K562 (cell line): Measurements from ENCODE around the gene CHMP4B. TPM values are rescaled to one million over a fixed set of nuclear protein-coding genes. Genes with fewer than 3 reads are reported as not detected.
A peak's percentile ranks its signal among the peaks of the same experiment; 100 is the strongest.

Source experiments
- ATAC-seq: fragments of 200-7000 bp; cut with Tn5 transposase; 3 replicates; pipeline ENCODE4 v1.9.1; 2020; ENCODE audit warnings: moderate library complexity
- BruUV-seq: library from RNA; stranded (reverse); fragments of 400-500 nt; replicated peaks from 2 replicates; lab custom pipeline; 2021; lab: Mats Ljungman, UMichigan
- CTCF ChIA-PET: fragments of 300-600 bp; formaldehyde crosslinking; extraction: SDS; loops from one replicate; lab custom pipeline; 2021; ENCODE audit warnings: low intra/inter-chr PET ratio; lab: Yijun Ruan, JAX
- POLR2A ChIA-PET: fragments of 300-600, 350-650 bp; sonication (Branson Sonifier 250); formaldehyde crosslinking; extraction: SDS; loops from one replicate; lab custom pipeline; 2021; ENCODE audit warnings: antibody characterized with exemption, inconsistent platforms; lab: Yijun Ruan, JAX
- DNase-seq, 4 experiments: peaks; one replicate each; pipeline versions ENCODE4 v3.0.0 to v3.0.0-alpha.2; 2011 to 2018; ENCODE audit warnings: low spot score in 3 of 4, mixed read lengths in 3 of 4; ENCODE audit errors: extremely low read depth in 1 of 4
- FAIRE-seq: peaks from 2 replicates; lab custom pipeline; 2011; peaks lifted over from hg19 to GRCh38; lab: Jason Lieb, UNC
- H2AFZ ChIP-seq: 2 replicates; pipeline ENCODE4 v1.6.0; 2011; ENCODE audit warnings: low read depth, low read length, control low read depth, inconsistent platforms
- H3K27ac ChIP-seq: fragments of 200-600 bp; 3 replicates; pipeline ENCODE4 v1.8.0; 2011; ENCODE audit warnings: low read depth, mild to moderate bottlenecking, control low read depth, inconsistent platforms, low read length, moderate library complexity, mixed read lengths; ENCODE audit errors: extremely low read depth
- H3K27me3 ChIP-seq, 2 experiments: fragments of 300-600 bp in 1 of 2; 2 replicates in 1 of 2; 3 replicates in 1 of 2; pipeline versions ENCODE4 v1.6.0 to v1.8.0; 2011; ENCODE audit warnings: inconsistent platforms in 2 of 2, low read length in 2 of 2, mild to moderate bottlenecking in 1 of 2, mixed read lengths in 1 of 2, moderate library complexity in 1 of 2; ENCODE audit not compliant: control insufficient read depth in 2 of 2, insufficient read depth in 2 of 2
- H3K36me3 ChIP-seq: fragments of 300-600 bp; 3 replicates; pipeline ENCODE4 v1.8.0; 2011; ENCODE audit warnings: mild to moderate bottlenecking, low read length, inconsistent platforms; ENCODE audit not compliant: control insufficient read depth, insufficient read depth
- H3K4me1 ChIP-seq, 2 experiments: fragments of 200-600 bp in 1 of 2; replicated peaks in 1 of 2; 2 replicates in 1 of 2; 3 replicates in 1 of 2; pipeline versions ENCODE4 v1.5.1 to v1.8.0; 2011; ENCODE audit warnings: inconsistent platforms in 2 of 2, low read length in 2 of 2, mild to moderate bottlenecking in 1 of 2, mixed read lengths in 1 of 2, moderate library complexity in 1 of 2; ENCODE audit not compliant: control insufficient read depth in 2 of 2, insufficient read depth in 2 of 2
- H3K4me2 ChIP-seq: 2 replicates; pipeline ENCODE4 v1.6.1; 2011; ENCODE audit warnings: low read length, control low read depth, inconsistent platforms, mixed read lengths; ENCODE audit not compliant: insufficient read depth
- H3K4me3 ChIP-seq: fragments of 200-600 bp; sonication (generic), shearing (Covaris generic); 2 replicates; pipeline ENCODE4 v1.5.1; 2016; ENCODE audit warnings: control low read depth, inconsistent platforms
- H3K79me2 ChIP-seq: fragments of 200-600 bp; 3 replicates; pipeline ENCODE4 v1.8.0; 2011; ENCODE audit warnings: low read length, inconsistent platforms; ENCODE audit not compliant: control insufficient read depth, insufficient read depth
- H3K9ac ChIP-seq, 2 experiments: 2 replicates each; pipeline versions ENCODE4 v1.6.0 to v1.6.1; 2011; ENCODE audit warnings: low read depth in 2 of 2, low read length in 2 of 2, control low read depth in 1 of 2, inconsistent platforms in 1 of 2, mild to moderate bottlenecking in 1 of 2, mixed read lengths in 1 of 2; ENCODE audit not compliant: insufficient read depth in 1 of 2
- H3K9me1 ChIP-seq: one replicate; pipeline ENCODE4 v1.6.0; 2011; ENCODE audit warnings: inconsistent platforms, mild to moderate bottlenecking, low read length, moderate library complexity; ENCODE audit not compliant: control insufficient read depth, insufficient read depth
- H3K9me3 ChIP-seq: replicated peaks from 2 replicates; pipeline ENCODE4 v1.5.1; 2011; ENCODE audit warnings: low read depth, low read length, inconsistent platforms; ENCODE audit not compliant: control insufficient read depth, insufficient read depth
- H4K20me1 ChIP-seq: replicated peaks from 2 replicates; pipeline ENCODE4 v1.6.1; 2011; ENCODE audit warnings: low read length, inconsistent platforms, mixed read lengths; ENCODE audit not compliant: control insufficient read depth, insufficient read depth
- BCL6 ChIP-seq: fragments of 250-450 bp; sonication (Bioruptor Pico); IDR thresholded peaks from 2 replicates; pipeline ENCODE4 v1.4.0; 2020
- KHSRP ChIP-seq: fragments of 450-650 bp; IDR thresholded peaks from 2 replicates; pipeline ENCODE4 v1.6.1; 2017
- MED1 ChIP-seq: sonication (generic); formaldehyde crosslinking; IDR thresholded peaks from 2 replicates; pipeline ENCODE4 v1.8.1; 2023; ENCODE audit warnings: missing genetic modification reagents, borderline replicate concordance
- RFX1 ChIP-seq: fragments of 450-650 bp; IDR thresholded peaks from 2 replicates; pipeline ENCODE4 v1.6.1; 2016; ENCODE audit warnings: mild to moderate bottlenecking, moderate library complexity
- SRSF1 ChIP-seq: fragments of 200-400 bp; formaldehyde crosslinking; IDR thresholded peaks from 2 replicates; pipeline ENCODE4 v1.6.1; 2017; ENCODE audit warnings: mild to moderate bottlenecking, low read depth, low read length, moderate library complexity
- ZNF212 ChIP-seq: fragments of 450-650 bp; formaldehyde crosslinking; IDR thresholded peaks from 2 replicates; pipeline ENCODE4 v1.4.0; 2020; ENCODE audit warnings: mild to moderate bottlenecking
- ZNF263 ChIP-seq: sonication (generic); formaldehyde crosslinking; IDR thresholded peaks from 2 replicates; pipeline ENCODE4 v1.8.0; 2022; ENCODE audit warnings: mild to moderate bottlenecking, missing genetic modification reagents, borderline replicate concordance
- WGBS: fragments of 100-300 bp; shearing (Covaris generic); methylation state at CpG from one replicate; pipeline ENCODE4 v1.1.6; 2016; ENCODE audit warnings: low coverage, mixed read lengths; ENCODE audit not compliant: insufficient coverage; ENCODE audit errors: missing lambda C conversion rate; 5-methylcytosine and 5-hydroxymethylcytosine counted together
- in situ Hi-C: fragments of 300-500 bp; cut with MboI; formaldehyde crosslinking; loops from 4 replicates; pipeline ENCODE4 v1.15.0; 2018; ENCODE audit warnings: inconsistent platforms, mixed read lengths
- intact Hi-C: fragments of 100-400 bp; cut with micrococcal nuclease; formaldehyde crosslinking; loops from 2 replicates; pipeline ENCODE4 v1.14.2; 2022
- polyA plus RNA-seq, 8 experiments: library from polyadenylated mRNA; depleted of rRNA in 4 of 8; stranded (reverse) in 5 of 8; unstranded in 3 of 8; fragments of >200 nt; fragmentation: Nextera tagmentation in 2 of 8; fragmentation: Illumina TruSeq in 1 of 8; extraction: Ambion mirVana in 2 of 8; extraction: Trizol in 1 of 8; gene quantifications; 2 replicates each; pipeline versions ENCODE4 v1.2.1 to v1.2.3, GENCODE V29; 2011 to 2014; ENCODE audit warnings: inconsistent platforms in 1 of 8, missing spikeins in 1 of 8
- total RNA-seq, 7 experiments: library from RNA; depleted of rRNA in 6 of 7; stranded (reverse); fragments of >200 nt in 6 of 7; fragmentation: Illumina TruSeq in 2 of 7; extraction: Trizol in 2 of 7; gene quantifications; 2 replicates each; pipeline versions ENCODE4 v1.2.1 to v1.2.3, GENCODE V29; 2011 to 2021; ENCODE audit warnings: low replicate concordance in 1 of 7
- TF ChIP-seq, protein P1 (sequence below): fragments of 250-450 bp; sonication (Bioruptor Pico); IDR thresholded peaks from 2 replicates; pipeline ENCODE4 v1.5.0; 2021; ENCODE audit warnings: mild to moderate bottlenecking, borderline replicate concordance

CHMP4B gene
- total and polyA plus RNA-seq, 9 of the 15 experiments (the other 6 are each of a cell fraction or from before 2014, with no cell fraction given): 1.8 to 64.7 (median 31.8) TPM

DNA sequence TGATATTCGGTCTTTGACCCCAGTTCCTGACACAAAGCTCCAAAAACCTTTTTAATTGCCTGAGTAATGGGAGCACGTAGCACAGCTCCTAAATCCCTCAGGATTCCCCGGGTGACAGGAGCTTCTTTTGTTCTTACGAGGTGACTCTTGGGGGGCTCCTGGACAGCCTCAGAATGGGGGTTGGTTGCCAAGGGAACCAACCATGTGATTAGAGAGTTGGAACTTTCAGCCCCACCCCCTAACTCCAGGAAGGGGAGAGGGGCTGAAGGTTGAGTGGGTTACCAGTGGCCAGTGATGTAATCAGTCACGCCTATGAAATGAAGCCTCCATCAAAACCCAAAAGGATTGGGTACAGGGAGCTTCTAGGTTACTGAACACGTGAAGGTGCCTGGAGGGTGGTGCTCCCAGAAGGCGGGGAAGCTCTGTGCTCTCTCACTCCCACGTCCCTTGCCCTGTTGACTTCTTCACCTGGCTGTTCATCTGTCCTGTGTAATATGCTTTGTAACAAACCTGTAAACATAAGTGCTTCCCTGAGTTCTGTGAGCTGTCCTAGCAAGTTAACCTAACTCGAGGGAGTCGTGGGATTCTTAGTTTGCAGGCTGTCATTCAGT is 89.5 kb downstream of the CHMP4B start:
- H3K4me3 ChIP-seq: no peak overlapping the region
- ChIA-PET CTCF (no interaction called here), POLR2A (interaction anchor here (0.7 kb wide), 1 partner anchor 212 kb away, joined by 5 read pairs; the partner anchor contains the start of gene EIF2S2)
- H3K27me3 ChIP-seq: peaks cover 28 to 55% of the 10 kb centered on the region in 2 experiments; a peak in 4 of 5 replicates
- no peak overlapping the region for H3K9ac ChIP-seq
- no peak for TF ChIP-seq SRSF1
- peak; percentile 70 for TF ChIP-seq ZNF263 (CRISPR knock-in tag)
- TF ChIP-seq, protein P1, sequence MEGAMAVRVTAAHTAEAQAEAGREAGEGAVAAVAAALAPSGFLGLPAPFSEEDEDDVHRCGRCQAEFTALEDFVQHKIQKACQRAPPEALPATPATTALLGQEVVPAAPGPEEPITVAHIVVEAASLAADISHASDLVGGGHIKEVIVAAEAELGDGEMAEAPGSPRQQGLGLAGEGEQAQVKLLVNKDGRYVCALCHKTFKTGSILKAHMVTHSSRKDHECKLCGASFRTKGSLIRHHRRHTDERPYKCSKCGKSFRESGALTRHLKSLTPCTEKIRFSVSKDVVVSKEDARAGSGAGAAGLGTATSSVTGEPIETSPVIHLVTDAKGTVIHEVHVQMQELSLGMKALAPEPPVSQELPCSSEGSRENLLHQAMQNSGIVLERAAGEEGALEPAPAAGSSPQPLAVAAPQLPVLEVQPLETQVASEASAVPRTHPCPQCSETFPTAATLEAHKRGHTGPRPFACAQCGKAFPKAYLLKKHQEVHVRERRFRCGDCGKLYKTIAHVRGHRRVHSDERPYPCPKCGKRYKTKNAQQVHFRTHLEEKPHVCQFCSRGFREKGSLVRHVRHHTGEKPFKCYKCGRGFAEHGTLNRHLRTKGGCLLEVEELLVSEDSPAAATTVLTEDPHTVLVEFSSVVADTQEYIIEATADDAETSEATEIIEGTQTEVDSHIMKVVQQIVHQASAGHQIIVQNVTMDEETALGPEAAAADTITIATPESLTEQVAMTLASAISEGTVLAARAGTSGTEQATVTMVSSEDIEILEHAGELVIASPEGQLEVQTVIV: no peak
- TF ChIP-seq BCL6 (CRISPR knock-in tag): no peak
- no peak for TF ChIP-seq ZNF212
- TF ChIP-seq KHSRP: no peak
- TF ChIP-seq RFX1: peak; percentile 57; the same call in 1 of the 2 replicates
- TF ChIP-seq MED1 (CRISPR knock-in tag): no peak
- H2AFZ ChIP-seq: no peak overlapping the region
- 4% methylated on average over 10 of the region's 10 CpGs for WGBS
- DNase-seq: no peak
- no peaks in the 10 kb centered on the region for H3K9me1 ChIP-seq
- FAIRE-seq: no peak
- H3K36me3 ChIP-seq: no peaks in the 10 kb centered on the region
- H3K4me1 ChIP-seq: no peaks in the 10 kb centered on the region; a peak in 2 of 5 replicates
- H3K27ac ChIP-seq: no peak overlapping the region
- peak; percentile 22; the same call in 1 of the 3 replicates for ATAC-seq
- no TSS peak for BruUV-seq
- H3K79me2 ChIP-seq: no peaks in the 10 kb centered on the region
- no peaks in the 10 kb centered on the region for H3K9me3 ChIP-seq
- in situ Hi-C loops (no loop called here), intact Hi-C loops (no loop called here)
- peaks cover 11% of the 10 kb centered on the region for H4K20me1 ChIP-seq
- no peak overlapping the region; the same call in 1 of the 2 replicates for H3K4me2 ChIP-seq
